Stimulated activated CD8-positive, alpha-beta memory T cell treated with anti-CD3 and anti-CD28 coated beads, Interleukin-4, amount 100 ng/mL, for 48 hours (primary cell): ENCODE results near the gene KIF3C.
"Not testable (repeated sequence)": the region's sequence is repeated elsewhere in the genome, so short reads cannot be mapped to it uniquely, and the experiment has no call there.

ENCODE experiments used
- DNase-seq: peaks from one replicate; pipeline ENCODE4 v3.0.0-alpha.2; 2020

The KIF3C gene

DNA sequence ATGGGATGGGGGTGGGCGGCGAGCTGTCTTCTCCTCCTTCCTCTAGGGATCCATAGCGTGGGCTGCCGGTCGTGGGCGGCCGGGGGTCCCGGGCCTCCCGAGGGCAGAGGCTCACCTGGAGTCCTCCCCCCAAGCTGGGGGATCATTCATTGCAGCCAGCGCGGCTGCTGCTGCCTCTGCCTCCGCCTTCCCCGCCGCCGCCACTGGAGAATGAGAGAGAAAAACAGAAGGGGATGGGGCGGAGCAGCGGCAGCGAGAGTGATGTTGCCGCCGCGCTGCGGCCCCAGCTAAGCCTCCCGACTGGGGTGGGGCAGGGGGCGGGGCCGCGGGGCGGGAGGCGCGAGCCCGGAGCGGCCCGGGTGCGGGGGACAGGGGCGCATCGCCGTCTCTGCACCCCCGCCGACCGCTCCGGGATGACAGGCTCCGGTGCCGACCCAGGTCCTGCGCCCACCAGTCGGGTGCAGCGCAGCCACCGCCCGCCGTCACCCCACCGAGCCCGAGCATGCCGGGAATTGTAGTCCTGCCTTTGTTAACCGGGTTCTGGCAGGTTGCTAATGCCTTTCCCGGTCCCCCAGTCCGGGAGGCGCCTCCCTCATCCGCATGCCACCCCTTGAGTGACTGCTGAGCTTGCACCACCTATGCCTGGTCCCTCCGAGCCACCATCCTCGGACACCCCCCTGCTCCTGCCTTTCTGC is at the start of gene KIF3C:
TSS of gene KIF3C (minus strand) at position 225 of the 695 bp plus-strand sequence. CDS start 580 bp downstream, outside the sequence.
- DNase-seq = peak; percentile 80

DNA sequence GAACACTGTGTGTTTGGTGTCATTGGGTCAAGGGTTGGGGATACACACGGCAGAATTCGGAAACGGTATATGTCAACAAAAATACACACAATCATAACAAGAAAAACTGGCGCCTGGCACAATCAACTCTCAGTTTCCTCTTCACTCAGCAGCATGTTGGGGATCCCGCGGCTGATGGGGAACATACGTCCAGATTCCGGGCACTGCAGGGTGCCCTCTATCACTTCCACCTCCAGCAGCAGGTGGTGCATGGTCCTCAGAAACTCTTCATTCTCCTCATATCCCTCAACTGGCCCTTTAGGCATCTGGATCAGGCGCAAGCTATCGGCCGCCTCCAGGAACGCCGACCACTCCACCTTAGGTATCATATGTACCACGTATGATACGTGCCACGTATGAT is 45.8 kb upstream of the KIF3C start:
- not testable (repeated sequence) for DNase-seq

DNA sequence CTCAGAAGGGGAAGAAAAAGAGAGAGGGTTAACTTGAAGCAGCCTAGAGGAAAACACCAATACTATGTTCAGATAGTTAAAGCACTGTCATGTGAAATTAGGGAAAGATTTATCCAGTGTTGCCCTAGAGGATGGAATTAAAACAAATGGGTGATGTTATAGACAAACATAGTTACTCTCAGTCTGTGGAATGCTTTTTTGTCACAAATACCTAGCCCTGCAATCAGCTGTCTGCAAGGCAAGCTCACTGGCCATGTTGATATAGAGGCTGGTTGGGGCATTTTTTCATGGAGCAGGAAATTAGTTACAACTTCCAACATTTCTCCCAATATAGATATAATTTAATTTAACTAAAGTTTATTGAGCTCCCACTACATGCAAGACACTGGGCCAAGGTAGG is 43.2 kb upstream of the KIF3C start:
- no peak for DNase-seq

DNA sequence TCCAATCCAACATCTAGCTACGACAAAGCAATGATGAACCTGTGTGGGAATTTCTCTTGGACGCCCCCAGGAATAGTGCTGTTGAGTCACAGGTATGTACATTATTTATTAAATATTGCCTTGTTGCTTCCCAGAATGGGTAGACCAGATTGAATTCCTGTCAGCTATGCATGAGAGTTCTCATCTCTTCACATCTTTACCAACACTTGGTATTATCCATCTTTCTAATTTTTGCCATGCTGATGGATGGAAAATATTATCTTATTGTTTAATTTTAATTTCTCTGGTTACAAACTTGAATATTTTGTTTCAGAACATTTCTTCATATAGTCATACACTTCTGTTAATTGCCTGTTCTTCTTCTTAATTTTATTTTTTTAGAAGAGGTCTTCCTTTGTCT is 42.0 kb upstream of the KIF3C start:
- no peak for DNase-seq

DNA sequence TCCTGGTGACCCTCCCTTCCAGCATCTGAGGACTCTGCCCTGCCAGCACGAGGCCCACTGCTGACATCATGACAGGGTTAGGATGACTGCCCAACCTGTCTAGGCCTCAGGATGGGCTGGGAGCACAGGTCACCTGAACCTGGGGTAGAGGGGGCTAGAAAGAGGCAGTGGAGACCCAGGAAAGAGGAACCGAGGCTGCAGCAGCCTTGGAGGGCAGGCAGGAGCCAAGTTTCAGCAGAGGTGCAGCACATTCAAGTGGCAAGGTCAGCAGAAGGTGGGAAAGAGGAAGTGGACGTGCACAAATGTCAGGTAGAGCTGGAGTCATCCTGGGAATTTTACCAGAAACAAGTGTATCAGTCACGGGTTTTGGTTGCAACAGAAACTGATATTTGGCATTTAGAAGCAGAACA is 37.9 kb upstream of the KIF3C start:
- DNase-seq = no peak

DNA sequence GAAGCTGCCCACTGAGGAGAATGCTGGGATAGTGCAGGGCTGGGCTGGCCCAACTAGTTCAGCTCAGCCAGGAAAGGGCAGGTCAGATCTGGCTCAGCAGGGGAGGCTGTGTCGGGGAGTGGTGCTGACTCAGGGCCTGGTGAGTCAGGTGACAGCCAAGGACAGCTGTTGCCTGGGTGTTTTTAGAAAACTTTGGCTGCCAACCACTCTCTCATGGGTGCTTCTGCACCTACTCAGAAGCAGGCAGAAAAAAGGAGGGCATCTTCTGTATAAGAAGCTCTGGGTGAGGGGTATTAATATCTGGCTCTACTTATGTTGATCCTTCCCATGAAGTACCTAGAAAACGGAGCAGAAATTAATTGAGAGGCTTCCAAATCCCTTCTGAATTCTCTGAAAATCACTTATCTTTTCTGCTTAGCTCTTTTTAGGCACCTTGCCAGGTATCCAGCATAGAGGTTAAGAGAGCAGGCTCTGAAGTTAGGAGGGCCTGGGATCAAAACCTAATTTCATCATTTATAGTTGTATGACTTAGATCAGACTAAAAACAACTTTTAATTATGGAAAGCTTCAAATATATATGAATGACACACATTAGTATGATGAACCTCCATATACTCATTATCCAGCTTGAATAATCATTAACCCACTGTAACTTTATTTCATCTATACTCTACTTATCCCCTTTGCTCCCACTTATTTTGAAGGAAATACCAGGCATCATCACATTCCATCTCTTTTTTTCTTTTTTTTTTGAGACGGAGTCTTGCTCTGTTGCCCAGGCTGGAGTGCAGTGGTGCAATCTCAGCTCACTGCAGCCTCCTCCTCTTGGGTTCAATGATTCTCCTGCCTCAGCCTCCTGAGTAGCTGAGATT is 36.1 kb upstream of the KIF3C start:
- DNase-seq = peak; percentile 59

DNA sequence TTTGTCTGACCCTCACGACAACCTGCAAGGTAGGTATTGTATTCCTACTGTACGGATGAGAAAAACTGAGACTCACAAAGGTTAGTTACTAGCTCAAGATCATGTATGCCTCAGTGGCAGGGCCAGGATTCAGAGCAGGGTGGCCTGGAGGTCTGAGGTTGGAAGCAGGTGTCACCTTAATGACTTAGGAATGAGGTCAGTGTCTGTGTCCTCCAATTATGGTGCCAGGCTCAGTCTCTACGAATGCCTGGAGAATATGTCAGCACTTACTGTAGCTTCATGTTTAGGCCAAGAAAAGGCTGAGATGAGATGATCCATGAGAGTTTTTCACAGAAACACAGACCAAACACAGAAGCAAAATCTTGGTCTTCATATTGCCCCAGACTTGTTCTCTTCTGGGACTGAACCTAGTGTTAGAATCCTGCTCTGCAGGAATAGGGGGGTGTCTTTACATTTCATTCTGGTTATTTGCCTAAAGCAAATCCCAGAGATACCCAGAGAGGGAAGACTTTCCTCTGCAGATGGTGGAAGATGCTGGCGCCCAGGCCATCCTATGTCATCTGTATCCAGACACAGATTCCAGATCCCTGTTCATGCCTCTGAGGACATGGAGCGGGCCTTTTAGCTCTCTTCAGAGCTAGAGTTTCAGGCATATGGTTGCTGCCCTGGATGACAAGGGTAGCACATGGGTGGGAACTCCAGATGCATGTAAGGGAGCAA is 35.3 kb upstream of the KIF3C start:
- no peak for DNase-seq

DNA sequence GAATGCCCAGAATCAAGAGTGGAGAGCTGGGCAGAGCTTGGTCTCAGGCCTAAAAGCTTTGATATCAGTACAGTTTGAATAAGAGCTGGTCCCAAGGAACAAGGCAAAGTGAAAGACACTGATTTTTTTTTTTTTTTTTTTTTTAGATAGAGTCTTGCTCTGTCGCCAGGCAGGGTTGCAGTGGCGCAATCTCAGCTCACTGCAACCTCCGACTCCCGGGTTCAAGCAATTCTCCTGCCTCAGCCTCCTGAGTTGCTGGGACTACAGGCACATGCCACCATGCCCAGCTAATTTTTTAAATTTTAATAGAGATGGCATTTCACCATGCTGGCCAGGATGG is 34.4 kb upstream of the KIF3C start:
- not testable (repeated sequence) for DNase-seq

DNA sequence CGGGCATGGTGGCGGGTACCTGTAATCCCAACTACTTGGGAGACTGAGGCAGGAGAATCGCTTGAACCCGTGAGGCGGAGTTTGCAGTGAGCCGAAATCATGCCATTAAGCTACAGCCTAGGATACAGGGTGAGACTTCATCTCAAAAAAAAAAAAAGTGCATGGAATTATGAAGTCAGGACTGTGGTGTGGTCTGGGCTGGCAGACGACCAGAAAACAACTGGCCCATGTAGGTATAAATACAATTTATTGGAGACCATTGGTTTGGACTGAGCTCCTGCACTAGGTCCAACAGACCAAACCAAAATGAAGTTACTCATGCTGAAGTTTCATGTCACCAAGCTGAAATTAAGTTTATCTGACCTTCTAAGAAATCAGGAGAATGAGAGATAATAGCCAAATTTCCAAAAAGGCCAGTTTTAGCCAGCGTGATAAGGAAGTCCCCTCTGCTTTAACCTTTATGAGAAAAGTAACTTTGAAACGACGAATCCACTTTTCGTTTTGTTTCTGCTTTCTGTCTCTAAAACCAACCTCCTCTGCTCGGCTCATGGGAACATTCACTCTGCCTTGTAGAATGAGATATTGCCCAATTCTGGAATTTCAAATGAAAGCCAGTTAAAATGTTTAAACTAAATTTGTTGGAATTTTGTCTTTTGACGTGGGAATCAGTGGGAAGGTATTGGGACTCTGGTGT is 33.9 kb upstream of the KIF3C start:
- no peak for DNase-seq

DNA sequence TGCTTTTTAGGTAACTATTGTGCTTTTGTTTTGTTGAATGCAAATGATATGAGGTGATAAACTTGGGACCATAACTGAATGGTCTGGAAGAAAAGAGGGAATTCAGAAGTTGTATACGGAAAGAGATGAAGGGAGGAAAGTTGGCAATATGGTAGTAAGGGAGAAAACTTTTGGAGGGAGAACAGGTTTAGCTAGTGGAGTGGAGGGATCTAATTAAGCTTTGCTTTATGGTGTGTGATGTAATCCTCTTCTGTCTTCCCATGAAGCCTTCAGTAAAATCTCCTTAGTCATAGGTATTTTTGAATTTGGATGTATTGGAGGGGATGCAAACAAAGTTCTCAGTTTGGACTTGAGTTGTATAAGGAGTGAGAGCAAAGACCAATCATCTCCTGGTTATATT is 31.4 kb upstream of the KIF3C start:
- DNase-seq = no peak

DNA sequence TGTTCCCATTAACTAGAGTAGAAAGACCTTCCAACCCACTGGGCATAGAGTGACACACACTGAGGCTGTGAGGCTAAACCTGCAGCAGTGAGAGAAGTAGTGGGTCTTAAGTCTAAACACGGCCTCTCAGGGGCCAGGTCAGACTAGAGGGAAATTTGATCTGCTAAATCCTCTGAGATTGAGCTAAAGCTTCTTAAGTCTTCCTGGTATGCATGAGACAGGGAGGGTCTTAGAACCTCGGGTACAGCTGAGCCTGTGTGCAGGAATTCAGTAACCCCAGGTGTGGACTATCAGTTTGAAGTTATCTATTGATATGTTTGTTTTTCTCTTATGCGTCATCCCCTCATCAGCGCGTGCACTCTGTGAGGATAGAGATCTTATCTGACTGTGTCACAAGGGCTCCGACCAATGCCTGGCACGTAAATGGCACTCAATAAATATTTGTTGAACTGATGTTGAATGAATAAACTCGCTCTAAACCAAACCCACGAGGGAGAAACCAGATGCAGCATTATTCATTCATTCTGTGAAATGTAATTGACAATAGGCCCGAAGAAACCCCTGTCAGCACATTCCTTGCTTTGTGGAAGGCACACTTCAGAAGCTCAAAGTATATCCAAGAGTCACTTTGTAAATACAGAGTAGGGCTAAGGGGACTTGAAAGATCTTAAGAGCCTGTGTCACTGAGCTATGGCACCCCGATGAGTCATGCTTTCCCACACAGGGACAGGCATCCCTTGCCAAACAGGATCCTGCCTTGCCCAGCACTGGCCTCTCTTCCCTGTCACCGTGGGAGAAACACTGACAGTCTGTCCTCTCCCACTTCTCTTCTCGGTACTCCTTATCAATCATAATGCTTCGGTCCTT is 29.9 kb upstream of the KIF3C start:
- DNase-seq = no peak

DNA sequence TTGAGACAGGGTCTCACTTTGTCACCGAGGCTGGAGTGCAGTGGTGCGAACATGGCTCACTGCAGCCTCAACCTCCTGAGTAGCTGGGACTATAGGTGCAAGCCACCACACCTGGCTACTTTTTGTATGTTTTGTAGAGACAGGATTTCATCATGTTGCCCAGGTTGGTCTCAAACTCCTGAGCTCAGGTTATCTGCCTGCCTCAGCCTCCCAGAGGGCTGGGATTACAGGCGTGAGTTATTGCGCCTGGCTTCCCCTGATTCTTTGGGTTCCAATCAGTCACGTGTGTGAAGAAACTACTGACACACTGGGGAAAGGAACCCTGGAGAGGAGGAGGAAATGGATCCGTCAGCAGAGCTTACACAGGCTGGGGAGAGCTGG is 29.3 kb upstream of the KIF3C start:
- DNase-seq = no peak

DNA sequence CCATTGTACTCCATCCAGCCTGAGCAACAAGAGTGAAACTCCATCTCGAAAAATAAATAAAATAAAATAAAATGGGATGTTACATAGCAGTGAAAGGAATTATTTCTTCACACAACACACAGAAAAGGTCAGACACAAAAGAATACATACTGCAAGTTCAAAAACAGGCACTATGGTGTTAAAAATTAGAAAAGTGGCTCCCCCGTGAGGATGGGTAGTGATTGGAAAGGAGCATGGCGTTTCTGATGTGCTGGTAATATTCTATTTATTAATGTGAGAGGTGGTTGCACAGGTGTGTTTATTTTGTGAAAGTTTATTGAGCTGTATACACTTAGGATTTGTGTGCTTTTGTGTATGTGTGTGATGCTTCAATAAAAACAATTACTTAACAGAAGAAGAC is 28.6 kb upstream of the KIF3C start:
- DNase-seq = no peak

DNA sequence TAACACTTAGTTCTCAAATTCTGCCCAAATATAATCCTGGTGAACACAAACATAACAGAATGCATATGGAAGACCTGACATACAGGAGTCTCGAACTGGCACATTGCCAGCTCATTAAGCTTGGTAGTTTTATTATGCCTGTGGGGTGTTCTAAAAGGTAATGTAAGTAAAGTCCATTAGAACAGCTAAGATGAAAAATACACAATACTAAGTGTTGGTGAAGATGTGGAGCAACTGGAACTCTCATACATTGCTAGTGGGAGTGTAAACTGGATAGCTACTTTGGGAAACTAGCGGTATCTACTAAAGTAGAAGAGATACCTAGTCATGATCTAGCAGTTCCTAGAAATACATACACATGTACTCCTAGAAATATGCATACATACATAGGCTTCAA is 27.3 kb upstream of the KIF3C start:
- DNase-seq = no peak

DNA sequence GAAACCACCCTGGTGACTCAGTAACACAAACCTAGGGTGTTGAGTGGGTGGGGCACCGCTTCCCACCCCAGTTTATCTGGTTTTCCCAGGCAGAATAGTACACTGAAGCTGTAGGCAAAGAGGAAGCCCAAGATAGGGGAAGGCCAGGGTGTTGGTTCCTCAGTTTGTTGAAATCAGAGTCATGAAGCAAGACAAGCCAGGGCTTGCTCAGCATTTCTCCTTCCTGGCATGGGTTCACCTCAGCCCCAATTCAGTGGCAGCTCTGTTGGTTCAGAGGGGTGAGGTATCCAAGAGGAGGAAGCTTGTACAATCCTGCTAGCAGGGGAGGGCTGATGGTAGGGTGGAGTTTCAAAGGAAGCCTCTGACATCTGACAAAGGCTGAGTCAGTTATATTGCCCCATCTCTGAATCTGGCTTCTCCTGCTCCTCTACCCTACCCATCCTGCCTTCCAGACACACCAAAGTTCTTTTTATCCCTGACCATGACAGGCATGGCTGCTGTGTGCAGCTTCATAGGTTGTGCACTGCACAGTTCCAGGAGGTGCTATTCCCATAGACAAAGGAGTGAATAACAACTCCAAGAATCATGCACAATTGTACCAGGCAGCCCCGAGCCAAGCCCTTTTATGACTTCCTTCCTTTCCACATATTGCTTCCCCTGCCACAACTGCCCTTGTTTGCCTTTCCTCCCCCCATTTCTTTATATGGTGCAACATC is 26.7 kb upstream of the KIF3C start:
- no peak for DNase-seq

DNA sequence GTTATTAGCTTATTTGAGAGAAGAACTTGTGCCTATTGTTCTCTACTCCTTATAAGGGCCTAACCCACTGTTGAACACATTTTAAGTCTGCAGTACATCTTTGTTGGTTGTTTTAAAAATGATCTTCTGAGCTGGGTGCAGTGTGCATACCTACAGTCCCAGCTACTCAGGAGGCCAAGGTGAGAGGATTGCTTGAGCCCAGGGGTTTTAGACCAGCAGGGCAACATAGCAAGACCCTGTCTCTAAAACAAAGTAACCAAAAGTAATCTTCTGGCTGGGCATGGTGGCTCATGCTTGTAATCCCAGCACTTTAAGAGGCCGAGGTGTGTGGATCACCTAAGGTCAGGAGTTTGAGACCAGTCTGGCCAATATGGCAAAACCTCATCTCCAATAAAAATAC is 25.8 kb upstream of the KIF3C start:
- DNase-seq = no peak

DNA sequence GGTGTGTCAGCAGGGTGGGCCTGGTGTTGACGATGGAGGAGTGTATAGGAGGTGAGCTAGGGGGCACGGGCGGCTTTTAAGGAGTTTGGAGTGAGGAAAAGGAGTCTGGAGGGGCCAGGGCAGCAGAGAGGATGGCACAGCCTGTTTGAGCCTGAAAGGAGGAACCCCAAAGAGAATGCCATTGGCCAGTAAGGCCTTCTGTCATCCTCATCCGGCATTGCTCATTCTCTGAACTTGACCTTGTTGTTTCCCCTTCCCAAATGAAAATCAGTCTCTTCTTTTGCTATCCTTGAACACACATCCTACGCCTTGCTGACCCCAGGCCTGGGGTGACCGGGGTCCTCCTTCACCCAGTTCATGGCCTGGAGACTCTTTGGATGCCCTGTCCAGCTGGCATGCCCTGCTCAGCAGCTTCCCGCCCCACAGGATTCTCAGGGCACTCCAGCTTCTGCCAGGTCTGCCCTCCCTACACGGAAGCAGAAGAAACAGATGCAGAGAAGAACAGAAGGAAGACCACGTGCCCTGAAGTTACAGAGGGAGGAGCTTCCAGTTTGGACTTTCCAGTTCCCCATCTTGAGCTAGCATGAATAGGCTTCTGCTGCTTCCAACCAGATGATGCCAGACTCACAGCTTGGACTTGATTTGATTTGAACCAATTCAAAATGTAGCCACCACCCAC is 20.5 kb upstream of the KIF3C start:
- DNase-seq = no peak

DNA sequence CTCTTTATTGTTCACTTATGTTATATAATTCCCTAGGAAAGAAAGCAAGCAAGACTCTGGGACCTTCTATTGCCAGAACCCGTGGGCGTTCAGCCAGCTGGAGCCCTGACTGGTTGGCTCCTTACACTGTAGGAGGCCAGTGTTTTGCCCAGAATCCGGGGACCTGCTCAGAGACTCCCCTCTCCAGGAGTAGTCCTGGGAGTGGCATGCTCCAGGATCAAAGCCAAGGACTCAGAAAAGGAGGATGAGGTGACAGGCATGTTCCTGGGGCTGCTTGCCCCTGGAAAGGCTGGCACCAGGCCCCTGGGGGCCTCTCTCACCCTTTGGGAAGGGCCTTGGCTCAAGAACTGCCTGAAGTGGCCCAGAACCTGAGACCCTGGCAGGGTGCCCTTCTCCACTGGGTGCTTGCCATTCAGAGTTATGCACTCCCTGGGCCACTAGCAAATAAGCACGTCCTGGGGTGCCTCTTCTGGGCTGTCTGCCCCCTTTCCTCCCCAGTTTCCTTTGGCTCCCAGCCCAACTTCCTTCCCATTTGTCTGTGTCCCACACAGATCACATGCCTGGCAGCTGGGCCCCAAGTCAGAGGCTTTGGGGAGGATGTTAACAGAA is 19.6 kb upstream of the KIF3C start:
- no peak for DNase-seq

DNA sequence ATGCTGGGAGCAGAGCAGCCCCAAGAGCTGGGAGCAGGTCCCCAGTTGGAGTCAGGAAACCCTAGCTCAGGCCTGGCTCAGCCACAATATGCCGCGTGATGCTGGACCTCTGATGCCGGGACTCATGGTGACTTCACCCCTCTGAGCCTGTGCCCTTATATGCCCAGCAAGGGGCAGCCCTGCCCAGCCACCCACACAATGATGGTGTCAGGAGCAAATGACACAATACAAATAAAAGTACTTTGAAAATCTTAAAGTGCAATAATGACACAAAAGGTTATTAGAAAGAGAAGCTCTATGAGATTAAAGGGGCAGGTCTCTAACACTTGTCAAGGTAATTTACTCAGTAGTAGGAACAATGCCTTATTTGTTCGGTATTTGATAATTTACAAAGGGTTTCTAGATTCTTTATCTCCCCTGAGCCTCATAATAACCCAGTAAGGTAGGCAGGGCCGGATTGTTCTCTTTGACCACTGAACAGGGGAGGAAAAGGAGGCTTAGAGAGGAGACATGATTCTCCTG is 18.3 kb upstream of the KIF3C start:
- DNase-seq = no peak

DNA sequence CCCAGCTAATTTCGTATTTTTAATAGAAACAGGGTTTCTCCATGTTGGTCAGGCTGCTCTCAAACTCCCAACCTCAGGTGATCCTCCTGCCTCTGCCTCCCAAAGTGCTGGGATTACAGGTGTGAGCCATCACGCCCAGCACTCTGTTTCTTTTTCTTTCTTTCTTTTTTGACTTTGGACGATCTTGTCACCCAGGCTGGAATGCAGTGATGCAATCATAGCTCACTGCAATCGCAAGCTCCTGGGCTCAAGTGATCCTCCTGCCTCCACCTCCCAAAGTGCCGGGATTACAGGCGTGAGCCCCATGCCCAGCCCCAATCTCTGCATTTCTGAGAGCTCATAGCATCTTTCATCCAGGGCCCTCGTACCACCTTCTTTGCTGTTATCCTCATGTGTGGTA is 17.1 kb upstream of the KIF3C start:
- not testable (repeated sequence) for DNase-seq
